Measurements from ENCODE around the gene TMA16.
"Not testable (repeated sequence)": the region's sequence is repeated elsewhere in the genome, so short reads cannot be mapped to it uniquely, and the experiment has no call there.

TMA16 gene

DNA sequence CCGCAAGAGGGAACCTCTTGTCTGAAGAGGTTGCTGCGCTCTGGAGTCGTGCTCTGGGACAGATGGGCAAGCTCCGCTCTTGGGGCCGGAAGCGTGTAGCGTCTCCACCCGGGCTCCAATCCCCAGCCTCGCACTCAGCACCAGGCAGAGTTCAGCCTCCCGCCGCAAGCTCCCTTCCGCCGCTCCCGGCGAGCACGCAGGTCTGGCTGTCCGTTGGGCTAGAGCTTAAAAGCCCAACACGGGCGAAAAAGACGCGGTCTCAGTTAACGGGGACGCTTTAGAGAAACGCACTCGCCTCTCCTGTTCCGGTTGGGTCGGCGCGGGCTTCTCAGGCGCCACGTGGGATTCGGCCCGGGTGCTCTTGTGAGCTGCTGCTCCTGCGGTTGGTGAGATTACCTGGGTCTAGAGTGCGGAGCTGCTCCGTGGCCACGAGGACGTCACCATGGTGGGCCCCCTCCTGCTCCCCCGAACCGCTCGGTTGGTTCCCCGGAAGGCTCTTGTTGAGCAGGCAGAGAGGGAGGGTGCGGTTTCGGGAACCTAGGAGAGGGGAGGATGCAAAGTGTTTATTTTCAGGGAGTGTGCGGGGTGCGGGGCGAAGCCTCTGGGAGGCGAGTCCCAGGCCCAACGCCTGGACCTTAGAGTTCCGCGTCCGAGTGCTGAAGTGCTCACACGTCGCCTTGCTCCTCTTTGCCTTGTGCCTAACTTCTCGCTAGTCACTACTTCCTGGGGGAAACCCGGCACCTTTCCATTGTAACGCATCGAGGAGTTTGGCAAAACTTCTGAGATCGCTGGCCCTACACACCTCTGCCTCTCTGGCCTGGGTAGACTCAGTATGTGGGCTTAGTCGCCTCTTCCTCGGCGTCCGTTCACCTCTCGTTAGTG is at the start of gene TMA16:
Gene TMA16, plus strand, starts transcription at position 331 of the 882 bp plus-strand sequence. Its CDS starts 112 bp downstream, at position 443.
- DNase-seq (ENCODE audit: low spot score) = peak; percentile 97

DNA sequence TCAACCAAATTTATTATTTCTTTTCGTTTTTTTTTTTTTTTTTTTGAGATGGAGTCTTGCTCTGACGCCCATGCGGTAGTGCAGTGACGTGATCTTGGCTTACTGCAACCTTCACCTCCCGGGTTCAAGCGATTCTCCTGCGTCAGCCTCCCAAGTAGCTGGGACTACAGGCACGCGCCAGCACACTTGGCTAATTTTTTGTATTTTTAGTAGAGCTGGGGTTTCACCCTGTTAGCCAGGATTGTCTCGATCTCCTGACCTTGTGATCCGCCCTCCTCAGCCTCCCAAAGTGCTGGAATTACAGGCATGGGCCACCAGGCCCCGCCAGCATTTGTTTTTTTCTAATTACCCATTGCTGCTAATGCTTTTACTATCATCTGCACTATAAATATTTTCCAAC is 47.5 kb upstream of the TMA16 start:
- not testable (repeated sequence) for DNase-seq (ENCODE audit: low spot score)

DNA sequence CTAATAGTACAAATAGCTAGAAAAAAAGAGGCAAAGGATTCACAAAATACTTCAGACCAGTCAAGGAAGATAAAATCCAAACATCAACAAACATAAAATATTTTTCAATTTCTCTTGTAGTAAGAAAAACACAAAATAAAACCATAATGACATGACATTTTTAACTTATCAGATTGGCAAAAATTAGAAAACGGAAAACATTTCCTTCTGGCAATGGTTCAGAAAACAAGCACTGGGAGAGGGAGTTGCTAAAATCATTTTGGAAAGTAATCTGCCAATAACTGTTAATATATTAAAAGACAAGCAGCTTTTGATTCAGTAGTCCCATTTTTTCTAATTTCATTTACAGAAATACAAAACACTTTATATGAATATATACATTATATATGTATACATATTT is 47.0 kb upstream of the TMA16 start:
- DNase-seq (ENCODE audit: low spot score) = no peak

DNA sequence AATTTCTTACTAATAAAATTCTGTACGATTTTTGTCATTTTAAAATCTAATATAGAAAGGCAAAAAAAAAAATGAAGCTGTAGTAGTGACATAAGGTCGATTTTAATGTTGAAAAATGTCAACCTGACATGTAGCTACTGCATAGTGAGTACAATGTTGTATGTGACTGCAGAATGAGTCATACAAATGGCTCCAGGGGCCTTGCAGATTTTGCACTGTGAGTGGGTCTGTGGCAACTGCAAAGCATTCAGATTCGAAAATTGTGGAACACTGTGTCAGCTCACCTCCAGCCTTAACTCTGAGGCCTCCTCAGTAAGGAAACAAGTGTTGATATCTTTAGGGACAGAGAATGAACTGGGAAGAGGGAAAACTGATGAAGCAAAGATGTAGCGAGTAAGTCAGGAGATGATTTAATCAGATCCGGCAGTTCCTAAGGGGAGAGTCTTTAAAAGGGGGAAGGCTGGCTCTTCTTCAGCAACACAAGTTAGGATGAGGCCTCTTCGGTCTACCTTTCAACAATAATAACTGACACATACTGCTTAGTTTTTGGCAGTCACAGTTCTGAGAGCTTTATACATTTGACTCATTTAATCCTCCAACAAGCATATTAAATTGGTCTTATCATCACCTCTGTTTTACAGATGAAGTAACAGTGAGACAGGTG is 45.8 kb upstream of the TMA16 start:
- no peak for DNase-seq (ENCODE audit: low spot score)

DNA sequence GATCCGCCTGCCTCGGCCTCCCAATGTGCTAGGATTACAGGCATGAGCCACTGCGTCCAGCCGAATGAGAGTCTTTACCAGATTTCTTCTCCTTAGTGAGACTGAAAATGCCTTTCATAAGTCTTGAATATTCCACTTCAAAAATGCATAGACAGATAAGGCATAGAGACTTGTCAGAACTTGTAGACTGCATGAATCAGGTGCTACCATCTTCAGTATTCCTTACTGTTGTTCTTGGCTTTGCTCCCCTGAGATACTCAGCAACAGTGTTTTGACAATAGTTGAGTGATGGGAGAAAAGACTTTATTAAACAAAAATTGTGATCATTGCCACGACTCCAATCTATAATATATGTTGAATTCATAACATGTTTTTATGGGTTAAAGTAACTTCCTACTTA is 31.9 kb upstream of the TMA16 start:
- no peak for DNase-seq (ENCODE audit: low spot score)

DNA sequence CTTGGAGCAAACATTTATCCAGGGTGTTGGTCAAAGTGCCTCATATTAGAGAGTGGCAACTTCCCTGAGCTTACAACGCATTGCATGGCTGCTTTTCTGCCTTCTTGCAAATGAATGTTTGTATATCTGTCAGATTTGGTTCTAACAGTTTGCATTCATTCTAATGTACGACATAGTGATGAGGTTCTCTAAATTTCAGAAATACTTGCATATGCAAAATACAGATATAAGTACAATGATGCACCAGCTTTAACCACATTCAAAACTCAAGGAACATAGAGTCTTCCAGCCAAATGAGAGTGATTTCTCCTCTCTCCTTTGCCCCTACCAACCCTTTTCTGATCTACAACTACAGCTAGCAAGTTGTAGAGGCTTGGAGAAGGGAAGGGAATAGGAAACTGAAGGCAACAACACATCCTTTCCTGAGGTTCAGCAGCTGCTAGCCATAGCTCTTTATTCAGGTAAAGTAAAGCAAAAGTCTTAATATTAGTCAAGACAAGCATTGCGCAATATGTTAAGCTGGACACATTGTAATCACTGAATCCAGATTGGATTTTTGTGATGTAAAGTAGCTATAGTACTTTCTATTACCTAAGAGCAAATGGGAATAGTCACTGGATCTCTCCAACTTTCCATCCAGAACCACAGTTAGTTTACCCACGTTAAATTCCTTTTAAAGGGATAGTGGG is 27.3 kb upstream of the TMA16 start:
- DNase-seq (ENCODE audit: low spot score) = no peak

DNA sequence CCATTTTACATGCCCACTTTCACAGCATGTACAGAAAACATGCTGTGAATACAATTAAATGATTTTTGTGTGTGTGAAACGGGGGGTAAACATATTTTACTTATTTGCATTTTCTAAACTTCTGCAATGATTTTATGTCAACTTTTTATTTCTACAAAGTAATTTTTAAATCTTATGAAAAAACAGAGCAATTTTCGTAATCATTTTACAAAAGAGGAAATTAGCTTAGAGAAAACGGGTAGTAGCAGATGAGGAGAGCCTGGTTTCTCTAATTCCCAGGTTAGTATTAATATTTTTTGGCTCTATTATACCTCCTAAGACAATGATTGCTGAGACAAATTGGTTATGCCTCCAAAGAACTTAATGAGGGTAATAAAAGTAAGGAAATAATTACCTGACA is 24.1 kb upstream of the TMA16 start:
- no peak for DNase-seq (ENCODE audit: low spot score)

DNA sequence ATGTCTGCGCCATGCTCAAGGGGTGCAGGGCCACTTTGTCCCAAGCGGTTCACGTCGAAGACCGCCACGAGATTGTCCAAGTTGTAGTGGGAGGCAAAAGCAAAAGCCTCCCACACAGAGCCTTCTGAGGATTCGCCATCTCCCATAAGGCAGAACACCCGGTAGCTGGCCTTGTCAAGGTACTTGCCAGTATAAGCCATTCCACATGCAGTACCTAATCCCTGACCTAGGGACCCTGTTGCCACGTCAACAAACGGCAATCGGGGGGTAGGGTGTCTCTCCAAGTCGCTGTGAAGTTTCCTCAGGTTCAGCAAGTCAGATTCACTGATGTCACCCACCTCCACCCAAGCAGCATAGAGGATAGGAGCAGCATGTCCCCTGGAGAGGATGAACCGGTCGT is 21.4 kb upstream of the TMA16 start:
- no peak for DNase-seq (ENCODE audit: low spot score)

DNA sequence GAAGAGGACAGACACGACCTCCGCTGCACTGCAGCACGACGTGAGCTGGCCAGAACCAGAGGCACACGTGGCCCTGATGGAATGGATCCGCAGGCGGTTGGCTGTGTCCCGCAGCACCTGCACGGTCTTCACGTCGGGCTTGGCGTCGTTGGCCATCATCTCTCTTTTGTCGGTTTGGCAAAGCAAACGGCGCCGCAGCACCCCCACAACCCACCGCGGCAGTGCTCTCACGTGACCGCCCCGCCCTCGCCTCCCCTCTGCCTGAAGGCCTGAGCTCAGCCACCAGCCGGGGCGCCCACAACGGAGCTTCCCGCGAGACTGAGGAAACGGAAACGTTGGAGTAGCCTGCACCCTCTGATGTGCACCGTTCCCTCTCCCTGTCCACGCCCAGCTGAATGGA is 20.9 kb upstream of the TMA16 start, which contains the start of gene TKTL2:
Gene TKTL2, minus strand, starts transcription at position 179 of the 400 bp plus-strand sequence. Its CDS starts 20 bp downstream, at position 159.
- no peak for DNase-seq (ENCODE audit: low spot score)

DNA sequence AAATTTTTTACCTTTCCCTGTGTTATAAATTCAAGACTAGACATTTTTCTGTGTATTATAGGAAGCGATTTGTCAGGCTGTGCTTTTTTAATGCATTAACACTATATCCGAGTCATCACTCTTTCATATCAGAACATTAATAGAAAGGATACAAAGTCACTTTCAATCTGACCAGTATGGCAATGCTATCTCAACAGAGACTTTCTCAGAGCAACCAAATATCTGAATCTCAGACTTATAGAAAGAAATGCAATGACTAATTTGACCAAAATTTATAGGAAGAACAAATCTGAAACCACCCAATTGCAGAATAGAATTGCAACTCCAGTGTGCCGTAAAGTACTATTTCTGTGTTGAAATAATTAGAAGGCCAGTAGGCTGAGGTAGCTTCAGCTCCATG is 20.5 kb upstream of the TMA16 start:
- no peak for DNase-seq (ENCODE audit: low spot score)

DNA sequence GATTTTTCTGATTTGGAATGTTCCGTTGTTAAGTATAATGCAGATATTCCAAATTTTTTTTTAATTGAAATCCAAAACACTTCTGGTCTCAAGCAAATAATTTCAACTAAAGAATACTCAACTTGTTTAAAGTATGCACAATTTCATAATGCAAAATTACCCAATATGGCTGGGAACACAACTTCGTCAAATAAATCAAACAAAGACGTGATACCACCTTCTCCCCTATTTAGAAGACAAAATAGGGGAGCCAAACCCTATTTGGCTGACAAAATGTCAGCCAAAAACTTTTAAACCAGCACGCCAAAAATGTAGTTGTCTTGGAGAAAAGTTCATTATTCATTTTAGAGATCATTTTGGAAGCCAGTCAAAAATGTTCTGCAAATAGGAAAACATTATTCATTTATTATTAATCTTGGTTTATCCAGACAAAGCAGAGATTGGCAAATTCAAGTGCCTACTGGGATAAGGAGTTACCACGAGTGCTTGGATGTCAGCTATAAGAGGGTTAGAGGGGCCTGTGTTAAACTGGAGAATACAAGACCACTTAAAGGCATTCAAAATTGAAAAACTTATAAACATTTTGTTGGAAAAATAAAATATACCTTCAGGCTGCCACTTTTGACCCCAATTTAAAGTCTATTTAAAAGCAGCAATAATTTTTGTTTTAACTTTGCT is 17.6 kb upstream of the TMA16 start:
- no peak for DNase-seq (ENCODE audit: low spot score)

DNA sequence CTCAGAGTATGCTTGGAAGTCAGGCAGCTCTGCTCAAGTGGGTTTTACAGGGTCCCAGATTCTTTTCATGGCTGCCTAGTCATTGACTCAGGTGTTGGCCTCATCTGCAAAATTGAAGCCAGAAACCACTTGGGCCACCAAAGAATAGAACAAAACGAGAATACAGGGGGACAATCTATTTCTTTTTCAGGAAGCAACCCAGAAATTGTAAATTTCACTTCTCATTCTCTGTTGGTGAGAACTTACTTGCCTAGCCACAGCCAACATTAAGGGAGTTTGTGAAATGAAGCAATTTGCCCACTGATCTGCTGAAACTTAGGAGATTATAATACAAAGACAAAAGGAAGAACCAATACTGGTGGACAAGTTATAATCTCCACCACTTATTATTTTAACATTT is 12.3 kb upstream of the TMA16 start:
- DNase-seq (ENCODE audit: low spot score) = no peak

DNA sequence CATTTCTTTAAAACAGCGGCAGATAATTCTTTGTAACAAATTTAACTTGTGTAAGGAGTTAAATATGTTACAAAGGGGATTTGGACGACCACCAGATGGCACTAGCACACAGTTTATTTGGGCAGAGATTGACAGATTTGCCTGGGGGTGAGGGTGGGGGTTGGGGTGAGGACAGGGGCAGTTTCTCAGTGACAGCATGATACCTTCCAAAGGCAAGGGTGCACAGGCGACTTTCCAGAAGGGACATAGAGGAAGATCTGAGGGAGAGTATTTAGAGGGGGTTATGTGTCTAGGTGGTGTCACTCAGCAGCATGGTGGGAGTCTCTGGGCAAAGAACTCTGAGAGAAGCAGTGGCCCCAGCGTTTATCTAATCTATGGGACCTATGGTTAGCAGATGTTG is 9.6 kb upstream of the TMA16 start:
- peak; percentile 84 for DNase-seq (ENCODE audit: low spot score)

DNA sequence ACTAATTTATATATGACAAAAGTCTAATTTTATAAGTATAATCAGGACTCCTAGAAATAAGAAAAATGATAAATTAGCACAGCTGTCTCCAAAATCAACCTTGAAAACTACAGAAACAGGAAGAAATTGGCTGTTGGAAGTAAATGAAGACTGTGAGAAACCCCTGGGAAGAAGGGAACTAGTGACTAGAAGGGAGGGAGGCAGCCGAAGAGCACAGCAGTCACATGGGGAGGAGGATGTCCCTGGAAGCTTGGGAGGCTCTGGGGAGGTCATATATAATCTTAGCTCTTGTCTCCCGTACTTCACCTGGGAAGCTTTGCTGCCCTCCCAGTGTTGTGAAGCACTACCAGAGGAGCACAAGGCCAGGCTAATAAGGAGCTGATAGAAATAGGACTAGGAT is 8.9 kb upstream of the TMA16 start:
- no peak for DNase-seq (ENCODE audit: low spot score)

DNA sequence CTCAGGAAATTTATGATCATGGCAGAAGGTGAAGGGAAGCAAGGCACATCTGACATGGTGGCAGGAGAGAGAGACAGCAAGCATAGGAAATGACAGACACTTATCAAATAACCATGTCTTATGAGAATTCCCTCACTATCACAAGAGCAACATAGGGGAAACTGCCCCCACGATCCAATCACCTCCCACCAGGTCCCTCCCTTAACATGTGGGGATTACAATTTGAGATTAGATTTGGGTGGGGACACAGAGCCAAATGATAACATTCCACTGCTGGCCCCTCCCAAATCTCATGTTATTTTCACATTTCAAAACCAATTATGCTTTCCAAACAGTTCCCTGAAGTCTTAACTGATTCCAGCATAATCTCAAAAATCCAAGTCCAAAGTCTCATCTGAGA is 8.2 kb upstream of the TMA16 start:
- no peak for DNase-seq (ENCODE audit: low spot score)

DNA sequence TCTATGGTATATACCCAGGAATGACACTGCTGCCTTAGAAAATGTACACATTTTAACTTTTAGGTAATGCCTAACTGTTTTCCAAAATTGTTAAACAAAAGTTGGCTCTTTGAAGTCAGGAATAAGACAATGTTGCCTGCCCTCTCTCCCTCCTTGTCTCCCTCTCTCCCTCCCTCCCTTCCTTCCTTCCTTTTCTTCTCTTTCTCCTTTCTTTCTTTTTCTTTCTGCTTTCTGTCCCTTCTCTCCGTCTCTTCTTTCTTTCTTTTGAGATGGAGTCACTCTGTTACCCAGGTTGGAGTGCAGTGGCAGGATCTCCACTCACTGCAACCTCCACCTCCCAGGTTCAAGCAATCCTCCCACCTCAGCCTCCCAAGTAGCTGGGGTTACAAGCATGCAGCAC is 4.6 kb upstream of the TMA16 start:
- no peak for DNase-seq (ENCODE audit: low spot score)

DNA sequence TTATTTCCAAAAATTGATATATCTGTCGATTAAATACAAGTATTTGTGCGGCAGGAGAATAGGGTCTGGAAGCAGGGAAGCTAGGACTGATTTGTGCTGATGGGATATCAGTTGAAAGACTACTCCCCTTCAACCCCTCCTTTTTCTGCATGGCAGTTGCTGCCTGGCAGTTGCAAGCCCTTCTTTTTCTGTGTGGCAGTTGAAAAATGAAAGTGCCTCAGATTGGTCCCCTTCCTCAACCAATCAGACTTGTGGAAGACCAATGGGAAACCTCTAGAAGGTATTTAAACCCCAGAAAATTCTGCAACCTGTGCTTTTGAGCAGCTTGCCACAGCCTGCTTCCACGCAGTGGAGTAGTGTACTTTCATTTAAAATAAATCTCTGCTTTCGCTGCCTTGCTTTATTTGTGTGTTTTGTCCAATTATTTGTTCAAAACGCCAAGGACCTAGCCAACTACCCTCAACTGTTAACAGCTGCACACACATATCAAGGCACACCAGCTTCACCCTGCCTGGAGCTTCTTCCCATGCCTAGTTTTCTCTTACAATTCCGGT is 1.5 kb upstream of the TMA16 start:
- peak; percentile 21 for DNase-seq (ENCODE audit: low spot score)

DNA sequence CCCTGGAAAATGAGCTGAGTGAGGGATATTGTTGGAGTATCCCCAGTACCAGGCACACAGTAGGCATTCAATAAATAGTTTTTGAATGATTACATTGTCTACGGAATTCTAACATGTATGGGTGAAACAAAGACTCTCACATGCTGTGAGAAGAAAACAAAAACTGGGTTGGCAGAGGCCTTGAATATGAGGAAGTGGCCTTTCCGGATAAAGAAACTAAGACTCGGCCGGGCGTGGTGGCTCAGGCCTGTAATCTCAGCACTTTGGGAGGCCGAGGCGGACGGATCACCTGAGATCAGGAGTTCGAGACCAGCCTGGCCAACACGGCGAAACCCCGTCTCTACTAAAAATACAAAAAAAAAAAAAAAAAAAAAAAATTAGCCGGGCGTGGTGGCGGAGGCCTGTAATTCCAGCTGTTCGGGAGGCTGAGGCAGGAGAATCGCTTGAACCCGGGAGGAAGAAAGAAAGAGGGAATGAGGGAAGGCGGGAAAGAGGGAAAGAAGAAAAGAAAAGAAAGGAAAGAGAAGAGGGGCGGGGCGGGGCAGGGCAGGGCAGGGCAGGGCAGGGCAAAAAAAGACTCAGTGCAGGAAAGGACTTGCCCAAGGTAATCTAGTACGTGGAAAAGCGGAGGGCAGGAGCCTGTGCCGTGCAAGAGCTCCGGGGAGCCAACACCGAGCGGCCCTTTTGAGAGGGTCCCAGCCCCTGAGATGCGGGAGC is 689 bp upstream of the TMA16 start:
- peak; percentile 59 for DNase-seq (ENCODE audit: low spot score)

DNA sequence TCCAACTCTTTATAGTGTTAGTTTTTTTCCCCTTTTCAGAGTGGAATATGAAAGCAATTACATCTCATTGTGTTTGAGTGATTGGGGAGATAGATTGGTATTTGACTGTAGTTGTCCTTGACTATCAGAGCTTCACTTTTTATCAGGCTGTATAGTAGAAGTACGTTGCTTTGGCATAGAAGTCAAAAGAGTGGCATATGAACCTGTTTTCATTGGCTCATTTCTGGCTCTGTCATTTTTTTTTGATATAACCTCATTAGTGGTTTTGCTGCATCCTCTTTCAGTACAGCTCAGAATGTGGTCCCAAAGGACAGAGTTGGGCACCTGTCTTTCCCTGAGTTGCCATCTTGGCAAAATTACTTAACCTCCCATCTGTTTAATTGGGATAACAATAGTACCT is 1.4 kb downstream of the TMA16 start:
- peak; percentile 74 for DNase-seq (ENCODE audit: low spot score)

DNA sequence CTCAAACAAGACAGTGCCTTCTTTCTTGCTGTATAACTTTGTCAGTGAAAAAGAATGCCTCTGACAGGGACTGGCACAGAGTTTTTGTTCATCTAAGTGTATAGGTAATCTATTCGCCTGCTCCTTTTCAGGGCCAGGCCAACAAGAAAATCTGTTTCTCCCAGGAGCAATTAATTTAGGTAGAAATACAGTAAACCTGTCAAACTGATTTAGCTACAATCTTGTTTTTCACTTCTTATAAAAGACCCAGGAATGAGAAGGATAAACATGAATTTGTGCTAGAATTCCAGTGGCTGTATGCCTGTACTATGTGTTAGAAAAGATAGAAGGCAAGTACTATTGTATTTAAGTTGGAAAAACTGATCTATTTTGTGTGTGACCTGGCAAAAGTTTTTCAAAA is 6.1 kb downstream of the TMA16 start:
- DNase-seq (ENCODE audit: low spot score) = no peak

DNA sequence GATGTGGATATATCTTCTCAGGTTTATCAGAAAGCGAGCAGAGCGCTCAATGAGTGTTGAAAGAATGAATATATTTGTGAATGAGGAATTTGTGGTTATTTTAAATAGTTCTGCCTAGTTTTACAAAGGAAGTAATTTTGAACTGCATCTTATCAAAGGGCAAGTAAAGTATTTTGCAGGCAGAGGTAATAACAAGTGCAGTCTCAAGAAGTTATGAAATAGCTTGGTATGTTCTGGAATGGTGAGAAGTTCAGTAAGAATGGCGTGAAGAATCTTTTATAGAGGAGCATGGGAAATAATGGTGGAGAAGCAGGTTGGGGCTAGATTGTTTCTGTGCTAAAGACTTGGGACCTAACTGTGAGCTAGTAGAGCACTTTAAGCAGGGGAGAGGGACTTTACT is 10.9 kb downstream of the TMA16 start:
- no peak for DNase-seq (ENCODE audit: low spot score)

Measured in NAMALWA (cell line).